H9 (cell line): Measurements from ENCODE around the gene FOSL2. TPM values are rescaled to one million over a fixed set of nuclear protein-coding genes. Genes with fewer than 3 reads are reported as not detected.
A peak's percentile ranks its signal among the peaks of the same experiment; 100 is the strongest.

Source experiments
- DNase-seq: peaks from one replicate; pipeline ENCODE4 v3.0.0-alpha.2; 2017
- H2AFZ ChIP-seq: one replicate; pipeline ENCODE4 v1.6.1; 2013; ENCODE audit warnings: mild to moderate bottlenecking, low read length, control low read depth, moderate library complexity
- H2AK5ac ChIP-seq: 2 replicates; pipeline ENCODE4 v1.6.1; 2013; ENCODE audit warnings: low read length, control low read depth, mixed read lengths; ENCODE audit not compliant: insufficient read length
- H2BK120ac ChIP-seq: one replicate; pipeline ENCODE4 v1.6.1; 2013; ENCODE audit warnings: low read depth, mild to moderate bottlenecking, low read length, control low read depth, inconsistent platforms; ENCODE audit not compliant: poor library complexity, severe bottlenecking
- H2BK12ac ChIP-seq: 2 replicates; pipeline ENCODE4 v1.6.1; 2013; ENCODE audit warnings: low read length, control low read depth, mixed read lengths, low read depth; ENCODE audit not compliant: insufficient read length
- H2BK15ac ChIP-seq: 2 replicates; pipeline ENCODE4 v1.6.1; 2013; ENCODE audit warnings: low read depth, low read length, control low read depth
- H2BK20ac ChIP-seq: one replicate; pipeline ENCODE4 v1.6.1; 2013; ENCODE audit warnings: low read depth, mild to moderate bottlenecking, low read length, control low read depth, inconsistent platforms; ENCODE audit not compliant: poor library complexity, severe bottlenecking
- H2BK5ac ChIP-seq: 2 replicates; pipeline ENCODE4 v1.6.1; 2013; ENCODE audit warnings: low read length, control low read depth, mixed read lengths; ENCODE audit not compliant: insufficient read length
- H3K14ac ChIP-seq: 2 replicates; pipeline ENCODE4 v1.6.1; 2013; ENCODE audit warnings: low read length, control low read depth; ENCODE audit not compliant: insufficient read depth
- H3K18ac ChIP-seq: 2 replicates; pipeline ENCODE4 v1.6.1; 2013; ENCODE audit warnings: low read depth, mild to moderate bottlenecking, mixed read lengths, low read length, control low read depth; ENCODE audit not compliant: insufficient read length
- H3K23ac ChIP-seq: 2 replicates; pipeline ENCODE4 v1.6.1; 2013; ENCODE audit warnings: low read length, control low read depth, mixed read lengths, low read depth; ENCODE audit not compliant: insufficient read length
- H3K23me2 ChIP-seq: 2 replicates; pipeline ENCODE4 v1.6.1; 2013; ENCODE audit warnings: low read depth, mild to moderate bottlenecking, mixed read lengths, low read length, control low read depth; ENCODE audit not compliant: insufficient read length, poor library complexity, severe bottlenecking
- H3K27ac ChIP-seq: 2 replicates; pipeline ENCODE4 v1.5.1; 2013; ENCODE audit warnings: low read length, control low read depth, mixed read lengths, low read depth; ENCODE audit not compliant: insufficient read length
- H3K27me3 ChIP-seq: 2 replicates; pipeline ENCODE4 v1.6.1; 2013; ENCODE audit warnings: low read length, control low read depth, inconsistent platforms; ENCODE audit not compliant: insufficient read depth
- H3K4ac ChIP-seq: 2 replicates; pipeline ENCODE4 v1.6.1; 2013; ENCODE audit warnings: low read depth, mild to moderate bottlenecking, control low read depth, inconsistent platforms, low read length, moderate library complexity
- H3K4me1 ChIP-seq: 2 replicates; pipeline ENCODE4 v1.6.1; 2013; ENCODE audit warnings: low read length, control low read depth, inconsistent platforms; ENCODE audit not compliant: insufficient read depth
- H3K4me2 ChIP-seq: 2 replicates; pipeline ENCODE4 v1.6.1; 2013; ENCODE audit warnings: low read length, control low read depth, mixed read lengths; ENCODE audit not compliant: insufficient read length, insufficient read depth
- H3K56ac ChIP-seq: 2 replicates; pipeline ENCODE4 v1.6.1; 2013; ENCODE audit warnings: low read depth, mild to moderate bottlenecking, mixed read lengths, low read length, control low read depth; ENCODE audit not compliant: insufficient read length
- H3K79me1 ChIP-seq: 2 replicates; pipeline ENCODE4 v1.6.1; 2013; ENCODE audit warnings: low read depth, mild to moderate bottlenecking, moderate library complexity, low read length, control low read depth, inconsistent platforms; ENCODE audit not compliant: insufficient read depth, poor library complexity, severe bottlenecking
- H3K79me2 ChIP-seq: 2 replicates; pipeline ENCODE4 v1.6.1; 2013; ENCODE audit warnings: low read length, control low read depth, inconsistent platforms; ENCODE audit not compliant: insufficient read depth
- H3K9ac ChIP-seq: 2 replicates; pipeline ENCODE4 v1.6.1; 2013; ENCODE audit warnings: low read length, control low read depth, mixed read lengths; ENCODE audit not compliant: insufficient read length; ENCODE audit errors: extremely low read depth
- H3K9me3 ChIP-seq: one replicate; pipeline ENCODE4 v1.6.1; 2013; ENCODE audit warnings: low read depth, low read length, inconsistent platforms; ENCODE audit not compliant: control insufficient read depth
- H3T11ph ChIP-seq: one replicate; pipeline ENCODE4 v1.6.1; 2013; ENCODE audit warnings: mild to moderate bottlenecking, low read length, control low read depth, inconsistent platforms
- H4K20me1 ChIP-seq: one replicate; pipeline ENCODE4 v1.6.1; 2013; ENCODE audit not compliant: control insufficient read depth, insufficient read length, insufficient read depth
- H4K5ac ChIP-seq: 2 replicates; pipeline ENCODE4 v1.6.1; 2013; ENCODE audit warnings: low read depth, mild to moderate bottlenecking, mixed read lengths, low read length, control low read depth; ENCODE audit not compliant: insufficient read length
- H4K8ac ChIP-seq: replicated peaks from 2 replicates; pipeline ENCODE4 v1.6.1; 2013; ENCODE audit warnings: low read length, control low read depth, mixed read lengths, low read depth; ENCODE audit not compliant: insufficient read length
- H4K91ac ChIP-seq: 2 replicates; pipeline ENCODE4 v1.6.1; 2013; ENCODE audit warnings: low read depth, mild to moderate bottlenecking, moderate library complexity, mixed read lengths, low read length, control low read depth; ENCODE audit not compliant: insufficient read length
- H3K27ac Mint-ChIP-seq, 3 experiments: 2 replicates in 2 of 3; 3 replicates in 1 of 3; pipeline ENCODE4 v1.8.0; 2020 to 2021; ENCODE audit warnings: mixed read lengths in 3 of 3, mild to moderate bottlenecking in 1 of 3, moderate library complexity in 1 of 3
- H3K27me3 Mint-ChIP-seq: 2 replicates; pipeline ENCODE4 v1.8.0; 2021; ENCODE audit warnings: low read depth, mild to moderate bottlenecking, moderate library complexity, mixed read lengths
- H3K36me3 Mint-ChIP-seq, 3 experiments: 2 replicates in 2 of 3; 3 replicates in 1 of 3; pipeline ENCODE4 v1.8.0; 2020 to 2021; ENCODE audit warnings: low read depth in 3 of 3, mixed read lengths in 3 of 3; ENCODE audit not compliant: insufficient read depth in 1 of 3
- H3K4me1 Mint-ChIP-seq, 2 experiments: 2 replicates each; pipeline ENCODE4 v1.8.0; 2020; ENCODE audit warnings: mixed read lengths in 2 of 2
- H3K4me3 Mint-ChIP-seq, 2 experiments: 2 replicates in 1 of 2; 3 replicates in 1 of 2; pipeline ENCODE4 v1.8.0; 2020 to 2021; ENCODE audit warnings: mild to moderate bottlenecking in 2 of 2, mixed read lengths in 2 of 2, moderate library complexity in 1 of 2
- H3K9me3 Mint-ChIP-seq, 2 experiments: 2 replicates in 1 of 2; 3 replicates in 1 of 2; pipeline ENCODE4 v1.8.0; 2020; ENCODE audit warnings: mild to moderate bottlenecking in 2 of 2, mixed read lengths in 2 of 2, moderate library complexity in 1 of 2
- WGBS: extraction: QIAGEN DNeasy Blood & Tissue Kit; methylation state at CpG from one replicate; pipeline ENCODE4 v1.1.7; 2013; ENCODE audit warnings: missing lambda C conversion rate, low lambda C conversion rate, mixed read lengths; ENCODE audit not compliant: insufficient read length; ENCODE audit errors: extremely low coverage; 5-methylcytosine and 5-hydroxymethylcytosine counted together
- total RNA-seq: library from RNA; stranded (reverse); gene quantifications from 2 replicates; pipeline ENCODE4 v1.2.1, GENCODE V29; 2021
- TF ChIP-seq, protein P1 (sequence below): fragments of 200-600 bp; sonication (generic); conservative IDR thresholded peaks from 3 replicates; pipeline ENCODE4 v1.8.0; 2021; ENCODE audit warnings: antibody characterized with exemption, mild to moderate bottlenecking

Gene FOSL2
- total RNA-seq, 1 experiment from 2014 or later: 7.4 TPM

DNA sequence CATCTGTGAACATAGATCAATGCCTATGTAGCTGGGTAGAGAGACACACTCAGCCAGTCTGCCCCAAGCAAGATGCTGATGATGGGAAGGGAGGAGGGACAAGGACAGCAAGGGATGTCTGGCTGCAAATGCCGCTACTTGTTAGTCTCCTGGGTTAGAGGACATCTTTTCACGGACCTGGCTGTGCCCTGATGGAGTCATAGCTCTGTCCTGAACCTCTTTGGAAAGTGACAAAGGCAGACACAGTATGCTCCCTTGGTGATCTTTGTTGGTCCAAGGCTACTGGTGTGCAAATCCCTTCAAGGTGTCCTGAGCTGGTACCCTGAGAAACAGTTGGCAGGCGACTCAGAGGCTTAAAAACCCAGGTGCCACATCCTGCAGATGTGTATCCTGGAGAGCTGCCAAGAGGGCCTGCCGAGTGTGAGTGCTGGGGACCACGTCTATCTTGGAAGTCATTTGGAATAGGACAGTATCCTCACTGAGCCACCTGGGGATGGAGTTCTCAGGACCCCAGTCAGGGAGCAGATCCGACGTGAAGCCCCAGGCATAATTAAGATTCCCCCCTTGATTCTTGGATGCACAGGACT is 10.8 kb downstream of the FOSL2 start:
- H3K4me1 Mint-ChIP-seq: peaks cover 10 to 12% of the 10 kb centered on the region in 2 experiments
- Histone ChIP-seq H3K23me2 (no peaks in the 10 kb centered on the region), H3K18ac (no peak overlapping the region), H3K79me2 (no peaks in the 10 kb centered on the region), H3K9me3 (no peaks in the 10 kb centered on the region), H3K56ac (no peak overlapping the region), H3K23ac (no peak overlapping the region), H3K4me2 (no peak overlapping the region), H2BK5ac (no peak overlapping the region), H2BK15ac (no peak overlapping the region), H2BK120ac (no peak overlapping the region), H4K5ac (no peak overlapping the region), H4K91ac (no peak overlapping the region), H3K14ac (no peak overlapping the region), H2AFZ (no peak overlapping the region), H3K4me1 (no peaks in the 10 kb centered on the region), H2BK12ac (no peak overlapping the region), H3K4ac (no peak overlapping the region), H3T11ph (no peak overlapping the region), H3K9ac (no peak overlapping the region), H3K79me1 (no peaks in the 10 kb centered on the region), H3K27ac (no peak overlapping the region), H4K20me1 (no peaks in the 10 kb centered on the region), H3K27me3 (no peaks in the 10 kb centered on the region), H2BK20ac (no peak overlapping the region), H4K8ac (no peak overlapping the region), H2AK5ac (no peak overlapping the region)
- H3K36me3 Mint-ChIP-seq: peaks cover 0 to 3% (median 0%) of the 10 kb centered on the region in 3 experiments; a peak in 1 of 7 replicates
- no peak for DNase-seq
- TF ChIP-seq, protein P1, sequence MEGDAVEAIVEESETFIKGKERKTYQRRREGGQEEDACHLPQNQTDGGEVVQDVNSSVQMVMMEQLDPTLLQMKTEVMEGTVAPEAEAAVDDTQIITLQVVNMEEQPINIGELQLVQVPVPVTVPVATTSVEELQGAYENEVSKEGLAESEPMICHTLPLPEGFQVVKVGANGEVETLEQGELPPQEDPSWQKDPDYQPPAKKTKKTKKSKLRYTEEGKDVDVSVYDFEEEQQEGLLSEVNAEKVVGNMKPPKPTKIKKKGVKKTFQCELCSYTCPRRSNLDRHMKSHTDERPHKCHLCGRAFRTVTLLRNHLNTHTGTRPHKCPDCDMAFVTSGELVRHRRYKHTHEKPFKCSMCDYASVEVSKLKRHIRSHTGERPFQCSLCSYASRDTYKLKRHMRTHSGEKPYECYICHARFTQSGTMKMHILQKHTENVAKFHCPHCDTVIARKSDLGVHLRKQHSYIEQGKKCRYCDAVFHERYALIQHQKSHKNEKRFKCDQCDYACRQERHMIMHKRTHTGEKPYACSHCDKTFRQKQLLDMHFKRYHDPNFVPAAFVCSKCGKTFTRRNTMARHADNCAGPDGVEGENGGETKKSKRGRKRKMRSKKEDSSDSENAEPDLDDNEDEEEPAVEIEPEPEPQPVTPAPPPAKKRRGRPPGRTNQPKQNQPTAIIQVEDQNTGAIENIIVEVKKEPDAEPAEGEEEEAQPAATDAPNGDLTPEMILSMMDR: no peak
- no peak overlapping the region for H3K4me3 Mint-ChIP-seq
- H3K9me3 Mint-ChIP-seq: no peaks in the 10 kb centered on the region
- peak overlapping the region in 1 of 3 experiments; percentile 57; a peak in 1 of 7 replicates for H3K27ac Mint-ChIP-seq
- H3K27me3 Mint-ChIP-seq: no peaks in the 10 kb centered on the region
- no CpG with 5 or more reads among the region's 7 CpGs for WGBS
